Vagina (tissue), 2 donors: ENCODE data around the gene NFYC.

Experiments used
- CTCF ChIP-seq, 3 experiments: fragments of 450-650 bp in 2 of 3; fragments of 200-600 bp in 1 of 3; sonication (generic) in 1 of 3; IDR thresholded peaks; one replicate each; pipeline ENCODE4 v1.5.1; 2017 to 2019; ENCODE audit warnings: antibody characterized with exemption in 3 of 3, mild to moderate bottlenecking in 2 of 3, moderate library complexity in 2 of 3
- POLR2A ChIP-seq, 2 donors: fragments of 450-650 bp; IDR thresholded peaks; one replicate each; pipeline ENCODE4 v1.6.1; 2017; ENCODE audit warnings: antibody characterized with exemption in 2 of 2, mild to moderate bottlenecking in 2 of 2, moderate library complexity in 2 of 2
- POLR2AphosphoS5 ChIP-seq, 2 donors: sonication (generic); formaldehyde crosslinking; IDR thresholded peaks; one replicate each; pipeline ENCODE4 v1.9.0; 2017; ENCODE audit warnings: antibody characterized with exemption in 2 of 2, mild to moderate bottlenecking in 2 of 2, low read depth in 1 of 2; ENCODE audit not compliant: insufficient read depth in 1 of 2

GRCh38 chr1:40753142-40753882 is 61.8 kb downstream of the NFYC start:
- TF ChIP-seq POLR2AphosphoS5 (IDR thresholded peaks at IDR 0.05; ENCODE audit: insufficient read depth in 1 of 2, low read depth in 1 of 2) (no peak), POLR2A (IDR thresholded peaks at IDR 0.05) (no peak), CTCF (IDR thresholded peaks at IDR 0.05) (no peak)
